ENCODE measurements around the gene CNTN2. TPM values are rescaled to one million over a fixed set of nuclear protein-coding genes. Genes with fewer than 3 reads are reported as not detected.
A peak's percentile ranks its signal among the peaks of the same experiment; 100 is the strongest.

The CNTN2 gene
- total RNA-seq, 2 experiments from 2014 or later, result not detected

GRCh38 chr1:205048382-205048781 is 5.4 kb downstream of the CNTN2 start:
- DNase-seq, result no peak
- Mint-ChIP-seq H3K9me3 (no peaks in the 10 kb centered on the region), H3K27ac (no peak overlapping the region), H3K27me3 (peaks cover 27% of the 10 kb centered on the region), H3K36me3 (ENCODE audit: low read depth) (no peaks in the 10 kb centered on the region), H3K4me1 (no peaks in the 10 kb centered on the region), H3K4me3 (no peak overlapping the region)
- POLR2A ChIA-PET, result no interaction called here
- CTCF ChIA-PET, result interaction anchor here (0.6 to 2.7 kb wide), 2 partner anchors 13 to 540 kb away, joined by 3 to 14 read pairs; no protein-coding TSS in a partner anchor

GRCh38 chr1:205049479-205049878 is 6.5 kb downstream of the CNTN2 start:
- Mint-ChIP-seq H3K4me1 (no peaks in the 10 kb centered on the region), H3K27ac (no peak overlapping the region), H3K9me3 (no peaks in the 10 kb centered on the region), H3K4me3 (no peak overlapping the region), H3K27me3 (peaks cover 20% of the 10 kb centered on the region), H3K36me3 (ENCODE audit: low read depth) (no peaks in the 10 kb centered on the region)
- no peak for DNase-seq
- POLR2A ChIA-PET, result no interaction called here
- CTCF ChIA-PET, result interaction anchor here (2.7 kb wide), 1 partner anchor 12 kb away, joined by 14 read pairs; no protein-coding TSS in a partner anchor

- POLR2A ChIA-PET, result no interaction called here
- no peak for DNase-seq
- CTCF ChIA-PET, result interaction anchor here (1.1 to 1.6 kb wide), 3 partner anchors 9 to 14 kb away, joined by 3 to 16 read pairs (median 4); no protein-coding TSS in a partner anchor
- Mint-ChIP-seq H3K4me1 (no peaks in the 10 kb centered on the region), H3K27ac (no peak overlapping the region), H3K27me3 (no peaks in the 10 kb centered on the region), H3K4me3 (no peak overlapping the region), H3K9me3 (no peaks in the 10 kb centered on the region), H3K36me3 (ENCODE audit: low read depth) (no peaks in the 10 kb centered on the region)
Observed at GRCh38 chr1:205052690-205053089, 9.7 kb downstream of the CNTN2 start.

- Mint-ChIP-seq H3K4me1 (no peaks in the 10 kb centered on the region), H3K27me3 (no peaks in the 10 kb centered on the region), H3K4me3 (no peak overlapping the region), H3K9me3 (no peaks in the 10 kb centered on the region), H3K27ac (no peak overlapping the region), H3K36me3 (ENCODE audit: low read depth) (no peaks in the 10 kb centered on the region)
- no peak for DNase-seq
- CTCF ChIA-PET, result interaction anchor here (1.4 to 1.6 kb wide), 2 partner anchors 8 to 9 kb away, joined by 4 to 16 read pairs; no protein-coding TSS in a partner anchor
- POLR2A ChIA-PET, result no interaction called here
Observed at GRCh38 chr1:205053296-205053695, 10.3 kb downstream of the CNTN2 start.

GRCh38 chr1:205054013-205054412 is 11.0 kb downstream of the CNTN2 start:
- Mint-ChIP-seq H3K27ac (no peak overlapping the region), H3K4me1 (no peaks in the 10 kb centered on the region), H3K4me3 (no peak overlapping the region), H3K27me3 (no peaks in the 10 kb centered on the region), H3K36me3 (ENCODE audit: low read depth) (no peaks in the 10 kb centered on the region), H3K9me3 (no peaks in the 10 kb centered on the region)
- ChIA-PET POLR2A (no interaction called here), CTCF (no interaction called here)
- DNase-seq, result no peak

- Mint-ChIP-seq H3K27ac (no peak overlapping the region), H3K36me3 (ENCODE audit: low read depth) (no peaks in the 10 kb centered on the region), H3K4me1 (no peaks in the 10 kb centered on the region), H3K27me3 (no peaks in the 10 kb centered on the region), H3K9me3 (no peaks in the 10 kb centered on the region), H3K4me3 (no peak overlapping the region)
- ChIA-PET POLR2A (no interaction called here), CTCF (no interaction called here)
- DNase-seq, result no peak
Observed at GRCh38 chr1:205056188-205056611, 13.2 kb downstream of the CNTN2 start.

GRCh38 chr1:205056956-205057568 is 14.1 kb downstream of the CNTN2 start:
- no peaks in the 10 kb centered on the region for H3K36me3 Mint-ChIP-seq (ENCODE audit: low read depth)
- no peak overlapping the region for H3K27ac Mint-ChIP-seq
- no peak overlapping the region for H3K4me3 Mint-ChIP-seq
- no peak for DNase-seq
- no peaks in the 10 kb centered on the region for H3K9me3 Mint-ChIP-seq
- no peaks in the 10 kb centered on the region for H3K27me3 Mint-ChIP-seq
- CTCF ChIA-PET, result no interaction called here
- POLR2A ChIA-PET, result no interaction called here
- H3K4me1 Mint-ChIP-seq, result no peaks in the 10 kb centered on the region

- Mint-ChIP-seq H3K27me3 (no peaks in the 10 kb centered on the region), H3K4me3 (no peak overlapping the region), H3K36me3 (ENCODE audit: low read depth) (no peaks in the 10 kb centered on the region), H3K4me1 (no peaks in the 10 kb centered on the region), H3K27ac (no peak overlapping the region), H3K9me3 (no peaks in the 10 kb centered on the region)
- no peak for DNase-seq
- POLR2A ChIA-PET, result no interaction called here
- CTCF ChIA-PET, result no interaction called here
Observed at GRCh38 chr1:205057808-205058575, 15.0 kb downstream of the CNTN2 start.

GRCh38 chr1:205058853-205059252 is 15.8 kb downstream of the CNTN2 start:
- Mint-ChIP-seq H3K9me3 (no peaks in the 10 kb centered on the region), H3K4me3 (no peak overlapping the region), H3K4me1 (no peaks in the 10 kb centered on the region), H3K36me3 (ENCODE audit: low read depth) (no peaks in the 10 kb centered on the region), H3K27me3 (no peaks in the 10 kb centered on the region), H3K27ac (no peak overlapping the region)
- POLR2A ChIA-PET, result no interaction called here
- DNase-seq, result no peak
- CTCF ChIA-PET, result no interaction called here

- DNase-seq, result no peak
- POLR2A ChIA-PET, result no interaction called here
- CTCF ChIA-PET, result interaction anchor here (0.6 to 4.4 kb wide), 3 partner anchors 17 to 195 kb away, joined by 3 to 34 read pairs (median 3); no protein-coding TSS in a partner anchor
- H3K4me3 Mint-ChIP-seq, result no peak overlapping the region
- no peak overlapping the region for H3K27ac Mint-ChIP-seq
- no peaks in the 10 kb centered on the region for H3K4me1 Mint-ChIP-seq
- no peaks in the 10 kb centered on the region for H3K27me3 Mint-ChIP-seq
- H3K9me3 Mint-ChIP-seq, result no peaks in the 10 kb centered on the region
- no peaks in the 10 kb centered on the region for H3K36me3 Mint-ChIP-seq (ENCODE audit: low read depth)
Observed at GRCh38 chr1:205059660-205060059, 16.6 kb downstream of the CNTN2 start.

GRCh38 chr1:205060746-205061145 is 17.7 kb downstream of the CNTN2 start:
- ChIA-PET CTCF (interaction anchor here (0.7 to 4.4 kb wide), 20 partner anchors 8 to 230 kb away, joined by 3 to 70 read pairs (median 12); partner anchors contain the start of gene TMCC2), POLR2A (no interaction called here)
- Mint-ChIP-seq H3K9me3 (no peaks in the 10 kb centered on the region), H3K27me3 (no peaks in the 10 kb centered on the region), H3K27ac (no peak overlapping the region), H3K4me1 (no peaks in the 10 kb centered on the region), H3K36me3 (ENCODE audit: low read depth) (no peaks in the 10 kb centered on the region), H3K4me3 (no peak overlapping the region)
- DNase-seq, result no peak

GRCh38 chr1:205061227-205061626 is 18.2 kb downstream of the CNTN2 start:
- no peaks in the 10 kb centered on the region for H3K27me3 Mint-ChIP-seq
- H3K4me1 Mint-ChIP-seq, result no peaks in the 10 kb centered on the region
- no peak overlapping the region for H3K27ac Mint-ChIP-seq
- H3K4me3 Mint-ChIP-seq, result no peak overlapping the region
- CTCF ChIA-PET, result interaction anchor here (0.7 to 4.4 kb wide), 55 partner anchors 9 to 380 kb away, joined by 3 to 70 read pairs (median 5); partner anchors contain the start of genes TMCC2 and TMEM81
- H3K36me3 Mint-ChIP-seq (ENCODE audit: low read depth), result no peaks in the 10 kb centered on the region
- DNase-seq, result no peak
- POLR2A ChIA-PET, result interaction anchor here (1.6 kb wide), 1 partner anchor 14 kb away, joined by 5 read pairs; no protein-coding TSS in a partner anchor
- no peaks in the 10 kb centered on the region for H3K9me3 Mint-ChIP-seq

- DNase-seq, result peak; percentile 76
- no peak overlapping the region for H3K27ac Mint-ChIP-seq
- no peaks in the 10 kb centered on the region for H3K36me3 Mint-ChIP-seq (ENCODE audit: low read depth)
- no peaks in the 10 kb centered on the region for H3K27me3 Mint-ChIP-seq
- POLR2A ChIA-PET, result interaction anchor here (1.6 kb wide), 1 partner anchor 14 kb away, joined by 5 read pairs; no protein-coding TSS in a partner anchor
- no peaks in the 10 kb centered on the region for H3K9me3 Mint-ChIP-seq
- CTCF ChIA-PET, result interaction anchor here (0.6 to 4.4 kb wide), 59 partner anchors 9 to 379 kb away, joined by 3 to 70 read pairs (median 5); partner anchors contain the start of genes TMCC2 and TMEM81
- H3K4me1 Mint-ChIP-seq, result no peaks in the 10 kb centered on the region
- H3K4me3 Mint-ChIP-seq, result no peak overlapping the region
Observed at GRCh38 chr1:205061665-205062069, 18.7 kb downstream of the CNTN2 start.

All from activated CD4-positive, alpha-beta memory T cell treated with anti-CD3 and anti-CD28 coated beads, Interleukin-2, amount 10 ng/mL, durations not matched to agents 7 days and 5 days (primary cell).